HepG2 (cell line): Measurements from ENCODE around the gene PRSS33. TPM values are rescaled to one million over a fixed set of nuclear protein-coding genes. Genes with fewer than 3 reads are reported as not detected.
A peak's percentile ranks its signal among the peaks of the same experiment; 100 is the strongest.

Source experiments
- BORCS8-MEF2B ChIP-seq: sonication (generic); formaldehyde crosslinking; IDR thresholded peaks from 2 replicates; pipeline ENCODE4 v1.8.0; 2022; ENCODE audit warnings: mild to moderate bottlenecking, missing genetic modification reagents
- CBX2 ChIP-seq, 2 experiments: fragments of 200-600 bp in 1 of 2; sonication (generic); formaldehyde crosslinking in 1 of 2; IDR thresholded peaks; 2 replicates each; pipeline versions ENCODE4 v1.7.0 to v1.8.1; 2018 to 2022; ENCODE audit warnings: low read depth in 2 of 2, low read length in 1 of 2, mild to moderate bottlenecking in 1 of 2, missing genetic modification reagents in 1 of 2
- CHD2 ChIP-seq: IDR thresholded peaks from 2 replicates; pipeline ENCODE4 v1.6.1; 2011; ENCODE audit warnings: low read depth, low read length, improper control_type of control experiment
- EED ChIP-seq: sonication (generic); formaldehyde crosslinking; IDR thresholded peaks from 2 replicates; pipeline ENCODE4 v1.5.0; 2020; ENCODE audit warnings: mild to moderate bottlenecking, missing genetic modification reagents
- JDP2 ChIP-seq: sonication (generic); formaldehyde crosslinking; IDR thresholded peaks from 2 replicates; pipeline ENCODE4 v1.8.1; 2022; ENCODE audit warnings: missing genetic modification reagents, borderline replicate concordance
- MLLT10 ChIP-seq: sonication (generic); formaldehyde crosslinking; IDR thresholded peaks from 2 replicates; pipeline ENCODE4 v1.4.0; 2020; ENCODE audit warnings: missing genetic modification reagents
- NCOA1 ChIP-seq: sonication (generic); formaldehyde crosslinking; IDR thresholded peaks from 2 replicates; pipeline ENCODE4 v1.9.0; 2021; ENCODE audit warnings: missing genetic modification reagents
- NFIB ChIP-seq: sonication (generic); formaldehyde crosslinking; IDR thresholded peaks from 2 replicates; pipeline ENCODE4 v1.9.0; 2021; ENCODE audit warnings: missing genetic modification reagents, mild to moderate bottlenecking, borderline replicate concordance
- PCBP2 ChIP-seq: fragments of 200-400 bp; formaldehyde crosslinking; optimal IDR thresholded peaks from 2 replicates; pipeline ENCODE3; 2018; ENCODE audit warnings: low read length, low read depth; ENCODE audit not compliant: poor library complexity, severe bottlenecking
- POLR2A ChIP-seq, 2 experiments: IDR thresholded peaks; 2 replicates each; pipeline ENCODE4 v1.6.1; 2011; ENCODE audit warnings: low read depth in 2 of 2, low read length in 2 of 2, mild to moderate bottlenecking in 1 of 2, moderate library complexity in 1 of 2; ENCODE audit not compliant: insufficient read depth in 1 of 2
- SAP130 ChIP-seq: IDR thresholded peaks from 2 replicates; pipeline ENCODE4 v1.6.1; 2016; ENCODE audit warnings: low read depth
- SOX13 ChIP-seq, 3 experiments: fragments of 450-650 bp in 1 of 3; sonication (generic) in 1 of 3; formaldehyde crosslinking in 1 of 3; IDR thresholded peaks in 2 of 3; conservative IDR thresholded peaks in 1 of 3; 2 replicates each; pipeline versions ENCODE4 v1.5.0 to v1.6.1; 2016 to 2020; ENCODE audit warnings: antibody characterized with exemption in 1 of 3, mild to moderate bottlenecking in 1 of 3, missing compliant biosample characterization in 1 of 3, missing genetic modification reagents in 1 of 3, moderate library complexity in 1 of 3
- SP1 ChIP-seq, 2 experiments: fragments of 450-650 bp in 1 of 2; sonication (generic) in 1 of 2; formaldehyde crosslinking in 1 of 2; IDR thresholded peaks; 2 replicates each; pipeline versions ENCODE4 v1.4.0 to v1.6.1; 2016 to 2020; ENCODE audit warnings: missing genetic modification reagents in 1 of 2
- SYNCRIP ChIP-seq: fragments of 200-400 bp; formaldehyde crosslinking; IDR thresholded peaks from 2 replicates; pipeline ENCODE4 v1.6.1; 2018; ENCODE audit warnings: mild to moderate bottlenecking, low read depth, low read length; ENCODE audit not compliant: insufficient read depth
- TP53 ChIP-seq: sonication (generic); formaldehyde crosslinking; conservative IDR thresholded peaks from 2 replicates; pipeline ENCODE4 v1.4.0; 2020; ENCODE audit warnings: missing genetic modification reagents
- ZNF160 ChIP-seq: sonication (generic); formaldehyde crosslinking; IDR thresholded peaks from 2 replicates; pipeline ENCODE4 v1.8.0; 2022; ENCODE audit warnings: mild to moderate bottlenecking, inconsistent platforms, missing genetic modification reagents
- ZNF326 ChIP-seq: sonication (generic); formaldehyde crosslinking; IDR thresholded peaks from 2 replicates; pipeline ENCODE4 v1.4.0; 2020; ENCODE audit warnings: missing genetic modification reagents, borderline replicate concordance
- ZNF549 ChIP-seq: sonication (generic); formaldehyde crosslinking; IDR thresholded peaks from 2 replicates; pipeline ENCODE4 v1.5.0; 2020; ENCODE audit warnings: missing genetic modification reagents
- ZNF577 ChIP-seq: sonication (generic); formaldehyde crosslinking; IDR thresholded peaks from 2 replicates; pipeline ENCODE4 v1.4.0; 2020; ENCODE audit warnings: mild to moderate bottlenecking, low read depth, missing genetic modification reagents, borderline replicate concordance
- ZNF672 ChIP-seq: sonication (generic); formaldehyde crosslinking; IDR thresholded peaks from 2 replicates; pipeline ENCODE4 v1.8.1; 2022; ENCODE audit warnings: missing genetic modification reagents
- ZZZ3 ChIP-seq: sonication (generic); formaldehyde crosslinking; IDR thresholded peaks from 2 replicates; pipeline ENCODE4 v1.4.0; 2020; ENCODE audit warnings: missing genetic modification reagents, mild to moderate bottlenecking, borderline replicate concordance
- polyA plus RNA-seq, 8 experiments: library from polyadenylated mRNA; depleted of rRNA in 3 of 8; stranded (reverse) in 7 of 8; unstranded in 1 of 8; fragments of >200 nt; fragmentation: Illumina TruSeq in 4 of 8; extraction: Trizol in 4 of 8; gene quantifications; 2 replicates each; pipeline versions ENCODE4 v1.2.1 to v1.2.3, GENCODE V29; 2011 to 2016; ENCODE audit warnings: low read depth in 4 of 8, missing spikeins in 1 of 8, mixed read lengths in 1 of 8; ENCODE audit not compliant: insufficient read depth in 1 of 8
- total RNA-seq, 5 experiments: library from RNA; depleted of rRNA; stranded (reverse); fragments of >200 nt; fragmentation: Illumina TruSeq; extraction: Trizol; gene quantifications; 2 replicates each; pipeline ENCODE4 v1.2.3, GENCODE V29; 2016; ENCODE audit warnings: low read depth in 1 of 5
- TF ChIP-seq, protein P1 (sequence below): sonication (generic); formaldehyde crosslinking; IDR thresholded peaks from 2 replicates; pipeline ENCODE4 v1.8.1; 2023; ENCODE audit warnings: mild to moderate bottlenecking, missing genetic modification reagents
- TF ChIP-seq, protein P2 (sequence below): sonication (generic); formaldehyde crosslinking; IDR thresholded peaks from 2 replicates; pipeline ENCODE4 v1.5.0; 2020; ENCODE audit warnings: missing genetic modification reagents
- TF ChIP-seq, protein P3 (sequence below): sonication (generic); formaldehyde crosslinking; IDR thresholded peaks from 2 replicates; pipeline ENCODE4 v1.8.0; 2022; ENCODE audit warnings: missing genetic modification reagents, mild to moderate bottlenecking, inconsistent platforms, borderline replicate concordance
- TF ChIP-seq, protein P4 (sequence below): sonication (generic); formaldehyde crosslinking; IDR thresholded peaks from 2 replicates; pipeline ENCODE4 v1.4.0; 2020; ENCODE audit warnings: missing genetic modification reagents, mild to moderate bottlenecking, borderline replicate concordance

Gene PRSS33
- total and polyA plus RNA-seq, 2 of the 13 experiments (the other 11 are each of a cell fraction or from before 2014, with no cell fraction given) = not detected

DNA sequence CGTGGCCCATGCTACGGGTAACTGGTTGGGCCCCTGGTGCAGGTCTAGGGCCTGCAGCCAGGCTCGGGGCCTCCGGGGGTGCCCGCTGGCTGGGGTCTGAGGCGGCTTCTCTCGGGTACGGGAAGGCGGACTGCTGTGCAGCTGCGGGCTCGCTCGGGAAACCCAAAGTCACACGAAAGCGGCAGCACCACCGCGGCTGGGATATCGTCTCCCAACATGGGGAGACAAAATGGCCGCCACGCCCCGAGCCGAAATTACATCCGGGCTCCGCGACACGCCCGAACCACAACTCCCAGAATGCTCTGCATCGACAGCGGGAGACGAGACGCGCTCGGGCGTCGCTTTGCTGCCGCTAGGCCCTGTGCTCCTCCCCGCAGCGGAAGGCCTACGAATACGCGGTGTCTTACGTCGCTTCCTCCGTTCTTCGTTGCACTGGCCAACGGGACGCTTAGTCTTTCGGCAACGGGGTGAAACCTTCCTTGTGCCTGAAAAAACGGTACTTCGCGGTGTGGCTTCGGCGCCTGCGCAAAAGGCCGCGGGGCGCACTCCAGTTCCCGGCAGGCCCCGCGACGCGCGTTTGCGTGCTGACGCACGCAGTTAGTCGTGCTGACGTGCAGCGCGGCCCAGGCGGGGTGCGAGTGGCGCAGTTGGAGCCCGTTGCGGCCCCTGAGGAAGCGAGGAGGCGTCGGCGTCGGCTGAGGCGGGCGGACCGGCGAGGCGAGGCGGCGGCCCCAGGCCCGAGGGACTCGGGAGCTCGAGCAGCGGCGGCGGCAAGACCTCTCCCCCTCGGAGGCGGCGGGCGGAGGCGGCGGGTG is 35.1 kb downstream of the PRSS33 start, which contains the start of gene SRRM2 (continued):
- TF ChIP-seq MLLT10 (0 out of 2 replicates have a peak, but pooled peaks have one; percentile 1), ZNF549 (CRISPR knock-in tag) (no peak; the same call in 1 of the 2 replicates), PCBP2 (no peak), BORCS8-MEF2B (CRISPR knock-in tag) (peak; percentile 70; the same call in 1 of the 2 replicates), CBX2 (IDR thresholded peaks at IDR 0.05; ENCODE audit: low read depth, low read length) (no peak), CBX2 (CRISPR knock-in tag; IDR thresholded peaks at IDR 0.05; ENCODE audit: low read depth) (no peak), CHD2 (no peak), EED (CRISPR knock-in tag) (no peak; the same call in 1 of the 2 replicates), SAP130 (CRISPR knock-in tag) (peak; percentile 60), SP1 (IDR thresholded peaks at IDR 0.05) (no peak), SP1 (CRISPR knock-in tag; IDR thresholded peaks at IDR 0.05) (no peak; the same call in none of the 2 replicates), ZNF577 (CRISPR knock-in tag) (no peak; the same call in 1 of the 2 replicates), ZNF160 (CRISPR knock-in tag) (peak; percentile 45; the same call in 1 of the 2 replicates), TP53 (CRISPR knock-in tag) (0 out of 2 replicates have a peak, but pooled peaks have one; percentile 35), NCOA1 (CRISPR knock-in tag) (peak; percentile 85; the same call in 1 of the 2 replicates), JDP2 (CRISPR knock-in tag) (no peak; the same call in 1 of the 2 replicates), SYNCRIP (no peak), ZZZ3 (CRISPR knock-in tag) (peak; percentile 89), SOX13 (IDR thresholded peaks at IDR 0.05) (no peak), SOX13 (CRISPR knock-in tag; conservative IDR thresholded peaks at IDR 0.05 in 1 of 2, IDR thresholded peaks at IDR 0.05 in 1 of 2) (peak in 1 of 2 experiments; percentile 12; a peak in 1 of 4 replicates), NFIB (no peak), POLR2A (IDR thresholded peaks at IDR 0.05; ENCODE audit: insufficient read depth in 1 of 2, low read depth in 2 of 2, low read length in 2 of 2) (peak; percentile 83 to 91), ZNF326 (CRISPR knock-in tag) (no peak), ZNF672 (peak; percentile 48; the same call in 1 of the 2 replicates)
- TF ChIP-seq, protein P1, sequence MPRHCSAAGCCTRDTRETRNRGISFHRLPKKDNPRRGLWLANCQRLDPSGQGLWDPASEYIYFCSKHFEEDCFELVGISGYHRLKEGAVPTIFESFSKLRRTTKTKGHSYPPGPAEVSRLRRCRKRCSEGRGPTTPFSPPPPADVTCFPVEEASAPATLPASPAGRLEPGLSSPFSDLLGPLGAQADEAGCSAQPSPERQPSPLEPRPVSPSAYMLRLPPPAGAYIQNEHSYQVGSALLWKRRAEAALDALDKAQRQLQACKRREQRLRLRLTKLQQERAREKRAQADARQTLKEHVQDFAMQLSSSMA (CRISPR knock-in tag) = no peak; the same call in 1 of the 2 replicates
- TF ChIP-seq, protein P2, sequence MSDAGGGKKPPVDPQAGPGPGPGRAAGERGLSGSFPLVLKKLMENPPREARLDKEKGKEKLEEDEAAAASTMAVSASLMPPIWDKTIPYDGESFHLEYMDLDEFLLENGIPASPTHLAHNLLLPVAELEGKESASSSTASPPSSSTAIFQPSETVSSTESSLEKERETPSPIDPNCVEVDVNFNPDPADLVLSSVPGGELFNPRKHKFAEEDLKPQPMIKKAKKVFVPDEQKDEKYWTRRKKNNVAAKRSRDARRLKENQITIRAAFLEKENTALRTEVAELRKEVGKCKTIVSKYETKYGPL (CRISPR knock-in tag) = peak; percentile 11; the same call in 1 of the 2 replicates
- TF ChIP-seq, protein P3, sequence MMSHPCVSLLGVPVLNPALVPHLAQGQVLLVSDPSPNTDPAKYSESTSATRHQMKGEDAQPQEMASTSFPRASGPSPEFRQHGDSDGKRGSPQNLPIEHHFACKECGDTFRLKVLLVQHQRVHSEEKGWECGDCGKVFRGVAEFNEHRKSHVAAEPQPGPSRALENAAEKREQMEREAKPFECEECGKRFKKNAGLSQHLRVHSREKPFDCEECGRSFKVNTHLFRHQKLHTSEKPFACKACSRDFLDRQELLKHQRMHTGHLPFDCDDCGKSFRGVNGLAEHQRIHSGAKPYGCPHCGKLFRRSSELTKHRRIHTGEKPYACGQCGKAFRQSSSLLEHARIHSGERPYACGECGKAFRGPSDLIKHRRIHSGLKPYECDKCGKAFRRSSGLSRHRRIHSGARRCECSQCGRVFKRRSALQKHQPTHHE (CRISPR knock-in tag) = peak; percentile 91
- TF ChIP-seq, protein P4, sequence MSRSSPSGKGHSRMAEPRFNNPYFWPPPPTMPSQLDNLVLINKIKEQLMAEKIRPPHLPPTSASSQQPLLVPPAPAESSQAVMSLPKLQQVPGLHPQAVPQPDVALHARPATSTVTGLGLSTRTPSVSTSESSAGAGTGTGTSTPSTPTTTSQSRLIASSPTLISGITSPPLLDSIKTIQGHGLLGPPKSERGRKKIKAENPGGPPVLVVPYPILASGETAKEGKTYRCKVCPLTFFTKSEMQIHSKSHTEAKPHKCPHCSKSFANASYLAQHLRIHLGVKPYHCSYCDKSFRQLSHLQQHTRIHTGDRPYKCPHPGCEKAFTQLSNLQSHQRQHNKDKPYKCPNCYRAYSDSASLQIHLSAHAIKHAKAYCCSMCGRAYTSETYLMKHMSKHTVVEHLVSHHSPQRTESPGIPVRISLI (CRISPR knock-in tag) = peak; percentile 65; the same call in 1 of the 2 replicates
